C4-2B (cell line): Measurements from ENCODE around the gene NFIA.

Experiments used
- H3K27ac ChIP-seq: fragments of 450-650 bp; 2 replicates; pipeline ENCODE4 v1.5.1; 2017
- ZFX ChIP-seq: fragments of 450-650 bp; IDR thresholded peaks from 2 replicates; pipeline ENCODE4 v1.6.1; 2017
- TF ChIP-seq, protein P1 (sequence below): fragments of 450-650 bp; conservative IDR thresholded peaks from 2 replicates; pipeline ENCODE4 v1.5.1; 2017; ENCODE audit warnings: mild to moderate bottlenecking

NFIA gene

DNA sequence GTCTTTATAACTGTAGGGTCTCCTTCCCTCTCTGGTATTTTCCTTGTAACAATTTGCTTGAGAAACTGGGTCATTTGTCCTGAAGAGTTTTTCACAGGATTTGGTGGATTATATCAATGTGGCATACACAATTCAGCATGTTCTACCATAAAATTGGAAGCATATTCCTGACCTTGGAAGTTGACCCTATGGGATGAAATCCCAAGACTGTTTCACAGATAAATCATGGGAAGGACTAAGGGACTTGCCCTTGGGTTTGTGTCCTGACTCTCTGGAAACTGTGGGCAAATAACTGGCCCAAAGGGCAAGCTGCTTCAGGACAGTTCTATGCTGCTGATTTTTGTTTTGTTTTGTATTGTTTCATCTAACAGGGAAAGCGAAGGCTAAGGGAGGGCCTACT is 387.0 kb downstream of the NFIA start:
- TF ChIP-seq, protein P1, sequence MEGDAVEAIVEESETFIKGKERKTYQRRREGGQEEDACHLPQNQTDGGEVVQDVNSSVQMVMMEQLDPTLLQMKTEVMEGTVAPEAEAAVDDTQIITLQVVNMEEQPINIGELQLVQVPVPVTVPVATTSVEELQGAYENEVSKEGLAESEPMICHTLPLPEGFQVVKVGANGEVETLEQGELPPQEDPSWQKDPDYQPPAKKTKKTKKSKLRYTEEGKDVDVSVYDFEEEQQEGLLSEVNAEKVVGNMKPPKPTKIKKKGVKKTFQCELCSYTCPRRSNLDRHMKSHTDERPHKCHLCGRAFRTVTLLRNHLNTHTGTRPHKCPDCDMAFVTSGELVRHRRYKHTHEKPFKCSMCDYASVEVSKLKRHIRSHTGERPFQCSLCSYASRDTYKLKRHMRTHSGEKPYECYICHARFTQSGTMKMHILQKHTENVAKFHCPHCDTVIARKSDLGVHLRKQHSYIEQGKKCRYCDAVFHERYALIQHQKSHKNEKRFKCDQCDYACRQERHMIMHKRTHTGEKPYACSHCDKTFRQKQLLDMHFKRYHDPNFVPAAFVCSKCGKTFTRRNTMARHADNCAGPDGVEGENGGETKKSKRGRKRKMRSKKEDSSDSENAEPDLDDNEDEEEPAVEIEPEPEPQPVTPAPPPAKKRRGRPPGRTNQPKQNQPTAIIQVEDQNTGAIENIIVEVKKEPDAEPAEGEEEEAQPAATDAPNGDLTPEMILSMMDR: no peak
- no peak overlapping the region for H3K27ac ChIP-seq

DNA sequence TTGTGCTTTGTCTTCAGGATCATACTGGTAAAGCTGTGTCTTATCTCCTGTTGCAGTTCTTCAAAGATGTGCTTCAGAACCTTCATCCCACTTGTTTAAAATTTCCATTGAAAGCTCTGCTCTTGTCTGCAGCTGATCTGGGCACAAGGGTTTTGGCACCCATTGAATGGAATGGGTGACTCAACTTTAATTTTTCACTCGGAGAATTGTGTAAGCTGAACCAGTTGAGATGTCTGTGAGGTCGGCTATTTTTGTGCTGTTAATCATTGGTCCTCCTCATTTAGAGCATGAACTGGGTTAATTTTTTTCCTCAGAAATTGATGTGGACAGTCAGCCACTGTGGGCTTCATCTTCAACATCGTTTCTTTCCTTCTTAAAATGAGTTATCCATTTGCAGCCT is 390.5 kb downstream of the NFIA start:
- H3K27ac ChIP-seq: no peak overlapping the region
- TF ChIP-seq, protein P1: no peak

- H3K27ac ChIP-seq: no peak overlapping the region
- TF ChIP-seq, protein P1: no peak
- TF ChIP-seq ZFX: no peak
Measured at GRCh38 chr1:61474269-61474817, 392.0 kb downstream of the NFIA start.

- no peak overlapping the region for H3K27ac ChIP-seq
- TF ChIP-seq, protein P1: no peak
- no peak for TF ChIP-seq ZFX
Measured at GRCh38 chr1:61474963-61475362, 392.6 kb downstream of the NFIA start.

GRCh38 chr1:61477301-61477700 is 394.9 kb downstream of the NFIA start:
- no peak for TF ChIP-seq ZFX
- TF ChIP-seq, protein P1: no peak
- H3K27ac ChIP-seq: no peak overlapping the region

- no peak overlapping the region for H3K27ac ChIP-seq
Measured at GRCh38 chr1:61480273-61480935, 398.0 kb downstream of the NFIA start.

DNA sequence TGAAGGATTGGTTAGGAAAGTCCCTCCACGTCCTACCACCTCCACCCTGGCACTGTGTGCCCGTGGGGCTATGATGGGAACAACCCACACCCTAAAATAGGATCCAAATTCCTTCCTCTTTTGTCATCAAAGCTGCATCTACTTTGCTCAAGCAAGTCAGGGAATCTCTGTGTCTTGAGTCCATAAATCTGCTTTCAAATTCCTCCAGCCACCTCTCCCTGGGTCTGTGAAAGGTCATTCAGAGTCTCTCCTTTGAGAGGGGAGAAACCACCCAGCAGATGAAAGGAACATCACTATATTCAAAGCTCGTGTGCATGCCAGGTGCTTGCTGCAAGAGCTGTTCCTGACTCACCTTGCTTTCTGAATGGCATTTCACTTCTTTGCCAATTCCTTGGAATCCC is 399.0 kb downstream of the NFIA start:
- H3K27ac ChIP-seq: no peak overlapping the region
- TF ChIP-seq, protein P1: no peak
- TF ChIP-seq ZFX: no peak

More at GRCh38 chr1:61480273-61480935, 398.0 kb downstream of the NFIA start:
- TF ChIP-seq ZFX: no peak

DNA sequence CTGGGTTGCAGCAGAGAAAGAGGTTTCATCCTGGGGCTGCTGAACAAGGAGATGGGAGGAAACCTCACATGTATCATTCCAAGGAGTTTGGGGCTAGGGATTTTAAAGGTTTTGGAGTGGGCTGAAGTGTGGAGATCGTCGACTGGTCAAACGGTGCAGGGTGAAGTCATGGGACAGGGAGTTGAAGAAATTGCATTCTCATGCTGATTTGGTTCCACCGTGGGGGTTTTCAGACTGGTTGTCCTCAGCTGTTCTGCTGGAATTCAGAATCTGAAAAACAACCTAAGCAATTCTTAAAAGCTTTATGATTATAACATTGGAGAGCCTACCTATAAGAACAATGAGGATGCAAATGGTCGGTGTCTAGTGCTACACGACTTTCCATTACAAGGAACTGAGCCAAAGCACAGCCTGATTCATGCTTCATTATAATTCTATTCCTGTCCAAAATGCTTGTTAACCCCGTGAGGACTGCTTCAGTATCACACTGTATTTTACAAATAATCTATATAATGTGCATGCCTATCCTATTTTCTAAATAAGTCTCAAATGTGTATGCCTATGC is 399.9 kb downstream of the NFIA start:
- H3K27ac ChIP-seq: no peak overlapping the region
- TF ChIP-seq ZFX: no peak
- TF ChIP-seq, protein P1: no peak
